ENCODE measurements around the gene MAT2A.

MAT2A gene

GRCh38 chr2:85506768-85507181, 32.2 kb upstream of the MAT2A start:
- H3K9me3 ChIP-seq (ENCODE audit: control insufficient read depth, insufficient read depth, low read length) = no peaks in the 10 kb centered on the region
- no peaks in the 10 kb centered on the region for H3K27me3 ChIP-seq (ENCODE audit: control insufficient read depth, insufficient read depth, low read length)
- no peaks in the 10 kb centered on the region for H3K36me3 ChIP-seq (ENCODE audit: control insufficient read depth, insufficient read depth, low read length)
- no peak overlapping the region for H3K9ac ChIP-seq (ENCODE audit: low read depth, low read length)
- H3K4me3 ChIP-seq (ENCODE audit: low read depth, low read length) = no peak overlapping the region
- no peaks in the 10 kb centered on the region for H3K4me1 ChIP-seq (ENCODE audit: control insufficient read depth, insufficient read depth, low read length)

GRCh38 chr2:85511008-85511811, 27.8 kb upstream of the MAT2A start:
- Histone ChIP-seq H3K27me3 (ENCODE audit: control insufficient read depth, insufficient read depth, low read length) (no peaks in the 10 kb centered on the region), H3K36me3 (ENCODE audit: control insufficient read depth, insufficient read depth, low read length) (no peaks in the 10 kb centered on the region), H3K4me3 (ENCODE audit: low read depth, low read length) (no peak overlapping the region), H3K9me3 (ENCODE audit: control insufficient read depth, insufficient read depth, low read length) (no peaks in the 10 kb centered on the region), H3K9ac (ENCODE audit: low read depth, low read length) (no peak overlapping the region), H3K4me1 (ENCODE audit: control insufficient read depth, insufficient read depth, low read length) (no peaks in the 10 kb centered on the region)

GRCh38 chr2:85514323-85514722, 24.6 kb upstream of the MAT2A start:
- no peaks in the 10 kb centered on the region for H3K36me3 ChIP-seq (ENCODE audit: control insufficient read depth, insufficient read depth, low read length)
- no peak overlapping the region for H3K4me3 ChIP-seq (ENCODE audit: low read depth, low read length)
- H3K9me3 ChIP-seq (ENCODE audit: control insufficient read depth, insufficient read depth, low read length) = no peaks in the 10 kb centered on the region
- no peaks in the 10 kb centered on the region for H3K27me3 ChIP-seq (ENCODE audit: control insufficient read depth, insufficient read depth, low read length)
- H3K4me1 ChIP-seq (ENCODE audit: control insufficient read depth, insufficient read depth, low read length) = no peaks in the 10 kb centered on the region
- H3K9ac ChIP-seq (ENCODE audit: low read depth, low read length) = no peak overlapping the region

GRCh38 chr2:85516653-85517389, 22.1 kb upstream of the MAT2A start:
- Histone ChIP-seq H3K9me3 (ENCODE audit: control insufficient read depth, insufficient read depth, low read length) (no peaks in the 10 kb centered on the region), H3K4me1 (ENCODE audit: control insufficient read depth, insufficient read depth, low read length) (no peaks in the 10 kb centered on the region), H3K4me3 (ENCODE audit: low read depth, low read length) (no peak overlapping the region), H3K36me3 (ENCODE audit: control insufficient read depth, insufficient read depth, low read length) (no peaks in the 10 kb centered on the region), H3K27me3 (ENCODE audit: control insufficient read depth, insufficient read depth, low read length) (no peaks in the 10 kb centered on the region), H3K9ac (ENCODE audit: low read depth, low read length) (no peak overlapping the region)

DNA sequence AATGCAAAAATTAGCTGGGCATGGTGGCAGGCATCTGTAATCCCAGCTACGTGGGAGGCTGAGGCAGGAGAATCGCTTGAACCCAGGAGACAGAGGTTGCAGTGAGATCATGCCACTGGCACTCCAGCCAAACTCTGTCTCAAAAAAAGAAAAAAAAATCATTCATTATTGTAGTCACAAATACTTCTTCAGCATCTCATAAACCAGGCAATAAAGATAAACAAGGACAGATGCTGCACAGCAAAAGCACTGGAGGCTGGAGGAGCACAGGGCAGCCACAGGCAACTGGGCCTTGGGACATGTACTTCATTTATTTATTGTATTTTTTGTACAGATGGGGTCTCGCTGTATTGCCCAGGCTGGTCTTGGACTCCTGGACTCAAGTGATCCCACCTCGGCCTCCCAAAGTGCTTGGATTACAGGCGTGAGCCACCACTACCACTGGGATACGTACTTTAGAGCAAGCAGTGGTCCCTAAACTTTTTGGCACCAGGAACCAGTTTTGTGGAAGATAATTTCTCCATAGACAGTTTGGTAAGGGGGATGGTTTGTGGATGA, 16.8 kb upstream of the MAT2A start:
- H3K4me3 ChIP-seq (ENCODE audit: low read depth, low read length) = no peak overlapping the region
- H3K36me3 ChIP-seq (ENCODE audit: control insufficient read depth, insufficient read depth, low read length) = no peaks in the 10 kb centered on the region
- no peaks in the 10 kb centered on the region for H3K9me3 ChIP-seq (ENCODE audit: control insufficient read depth, insufficient read depth, low read length)
- peaks cover 6% of the 10 kb centered on the region for H3K4me1 ChIP-seq (ENCODE audit: control insufficient read depth, insufficient read depth, low read length)
- H3K27me3 ChIP-seq (ENCODE audit: control insufficient read depth, insufficient read depth, low read length) = no peaks in the 10 kb centered on the region
- H3K9ac ChIP-seq (ENCODE audit: low read depth, low read length) = no peak overlapping the region

- H3K36me3 ChIP-seq (ENCODE audit: control insufficient read depth, insufficient read depth, low read length) = no peaks in the 10 kb centered on the region
- H3K27me3 ChIP-seq (ENCODE audit: control insufficient read depth, insufficient read depth, low read length) = no peaks in the 10 kb centered on the region
- no peak overlapping the region for H3K4me3 ChIP-seq (ENCODE audit: low read depth, low read length)
- no peaks in the 10 kb centered on the region for H3K9me3 ChIP-seq (ENCODE audit: control insufficient read depth, insufficient read depth, low read length)
- no peak overlapping the region for H3K9ac ChIP-seq (ENCODE audit: low read depth, low read length)
- peaks cover 6% of the 10 kb centered on the region for H3K4me1 ChIP-seq (ENCODE audit: control insufficient read depth, insufficient read depth, low read length)
Observed at GRCh38 chr2:85523062-85523902, 15.7 kb upstream of the MAT2A start.

- H3K36me3 ChIP-seq (ENCODE audit: control insufficient read depth, insufficient read depth, low read length) = no peaks in the 10 kb centered on the region
- H3K9ac ChIP-seq (ENCODE audit: low read depth, low read length) = no peak overlapping the region
- no peaks in the 10 kb centered on the region for H3K27me3 ChIP-seq (ENCODE audit: control insufficient read depth, insufficient read depth, low read length)
- H3K9me3 ChIP-seq (ENCODE audit: control insufficient read depth, insufficient read depth, low read length) = no peaks in the 10 kb centered on the region
- H3K4me1 ChIP-seq (ENCODE audit: control insufficient read depth, insufficient read depth, low read length) = peaks cover 6% of the 10 kb centered on the region
- no peak overlapping the region for H3K4me3 ChIP-seq (ENCODE audit: low read depth, low read length)
Observed at GRCh38 chr2:85523903-85524335, 15.0 kb upstream of the MAT2A start.

GRCh38 chr2:85524336-85524908, 14.5 kb upstream of the MAT2A start:
- Histone ChIP-seq H3K4me1 (ENCODE audit: control insufficient read depth, insufficient read depth, low read length) (peaks cover 6% of the 10 kb centered on the region), H3K9ac (ENCODE audit: low read depth, low read length) (no peak overlapping the region), H3K9me3 (ENCODE audit: control insufficient read depth, insufficient read depth, low read length) (no peaks in the 10 kb centered on the region), H3K36me3 (ENCODE audit: control insufficient read depth, insufficient read depth, low read length) (no peaks in the 10 kb centered on the region), H3K27me3 (ENCODE audit: control insufficient read depth, insufficient read depth, low read length) (no peaks in the 10 kb centered on the region), H3K4me3 (ENCODE audit: low read depth, low read length) (no peak overlapping the region)

- no peak overlapping the region for H3K9ac ChIP-seq (ENCODE audit: low read depth, low read length)
Observed at GRCh38 chr2:85525029-85525428, 13.9 kb upstream of the MAT2A start.

DNA sequence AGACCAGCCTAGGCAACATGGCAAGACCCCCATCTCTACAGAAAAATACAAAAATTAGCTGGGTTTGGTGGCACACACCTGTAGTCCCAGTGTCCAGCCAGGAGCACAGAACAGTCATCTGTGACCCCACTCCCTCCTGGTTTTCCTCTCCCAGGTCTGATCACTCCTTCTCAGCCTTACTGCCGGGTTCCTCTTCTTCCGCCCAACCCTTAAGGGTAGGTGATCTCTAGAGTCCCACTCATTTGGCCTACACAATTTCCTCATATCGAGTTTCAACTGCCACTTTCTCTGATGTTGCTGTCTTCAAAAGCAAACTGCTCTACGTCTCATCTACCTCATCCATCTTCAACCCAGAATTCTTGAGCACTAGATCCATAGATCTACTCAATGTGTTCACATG, 13.4 kb upstream of the MAT2A start:
- Histone ChIP-seq H3K27me3 (ENCODE audit: control insufficient read depth, insufficient read depth, low read length) (no peaks in the 10 kb centered on the region), H3K4me1 (ENCODE audit: control insufficient read depth, insufficient read depth, low read length) (peaks cover 6% of the 10 kb centered on the region), H3K9me3 (ENCODE audit: control insufficient read depth, insufficient read depth, low read length) (no peaks in the 10 kb centered on the region), H3K36me3 (ENCODE audit: control insufficient read depth, insufficient read depth, low read length) (no peaks in the 10 kb centered on the region), H3K4me3 (ENCODE audit: low read depth, low read length) (no peak overlapping the region), H3K9ac (ENCODE audit: low read depth, low read length) (no peak overlapping the region)

More at GRCh38 chr2:85525029-85525428, 13.9 kb upstream of the MAT2A start:
- no peaks in the 10 kb centered on the region for H3K9me3 ChIP-seq (ENCODE audit: control insufficient read depth, insufficient read depth, low read length)
- H3K36me3 ChIP-seq (ENCODE audit: control insufficient read depth, insufficient read depth, low read length) = no peaks in the 10 kb centered on the region
- H3K4me3 ChIP-seq (ENCODE audit: low read depth, low read length) = no peak overlapping the region
- H3K4me1 ChIP-seq (ENCODE audit: control insufficient read depth, insufficient read depth, low read length) = peaks cover 6% of the 10 kb centered on the region
- no peaks in the 10 kb centered on the region for H3K27me3 ChIP-seq (ENCODE audit: control insufficient read depth, insufficient read depth, low read length)

DNA sequence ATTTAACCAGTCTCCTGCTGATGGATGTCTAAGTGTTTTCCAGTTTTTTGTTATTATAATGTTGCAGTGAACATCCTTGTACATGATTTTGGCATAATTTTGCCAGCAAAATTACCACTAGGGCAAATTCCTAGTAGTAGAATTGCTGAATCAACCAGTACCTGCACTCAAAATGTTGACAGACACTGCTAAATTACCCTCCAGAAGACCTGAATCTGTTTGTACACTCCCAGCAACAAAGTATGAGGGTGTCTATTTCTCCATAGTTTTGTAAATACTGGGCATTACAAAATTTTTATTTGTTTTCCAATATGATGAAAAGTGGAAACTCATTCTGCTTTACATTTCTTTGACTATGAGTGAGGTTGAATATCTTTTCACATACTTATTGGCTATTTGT, 11.2 kb upstream of the MAT2A start:
- H3K4me1 ChIP-seq (ENCODE audit: control insufficient read depth, insufficient read depth, low read length) = peaks cover 6% of the 10 kb centered on the region
- no peaks in the 10 kb centered on the region for H3K36me3 ChIP-seq (ENCODE audit: control insufficient read depth, insufficient read depth, low read length)

More for the DNA sequence above, 11.2 kb upstream of the MAT2A start:
- Histone ChIP-seq H3K9me3 (ENCODE audit: control insufficient read depth, insufficient read depth, low read length) (no peaks in the 10 kb centered on the region), H3K4me3 (ENCODE audit: low read depth, low read length) (no peak overlapping the region), H3K27me3 (ENCODE audit: control insufficient read depth, insufficient read depth, low read length) (no peaks in the 10 kb centered on the region), H3K9ac (ENCODE audit: low read depth, low read length) (no peak overlapping the region)

Data from iPS-15b (cell line).